Neural cell (in vitro differentiated cells): ENCODE data around the gene APMAP. TPM values are rescaled to one million over a fixed set of nuclear protein-coding genes. Genes with fewer than 3 reads are reported as not detected.

ENCODE experiments used
- H2AFZ ChIP-seq: fragments of 200-600, 300-800 bp; sonication (generic), shearing (Covaris generic); 2 replicates; pipeline ENCODE4 v1.6.0; 2014; ENCODE audit warnings: low read depth, mild to moderate bottlenecking, antibody characterized with exemption, low read length, moderate library complexity
- H3F3A ChIP-seq: fragments of 200-600 bp; shearing (Covaris generic); 2 replicates; pipeline ENCODE4 v1.6.1; 2016; ENCODE audit warnings: mild to moderate bottlenecking, moderate library complexity, mixed read lengths, antibody characterized with exemption, low read length; ENCODE audit not compliant: insufficient read depth, poor library complexity, severe bottlenecking
- H3K27ac ChIP-seq: fragments of 200-600, 300-800 bp; sonication (generic), shearing (Covaris generic); 2 replicates; pipeline ENCODE4 v1.5.1; 2014; ENCODE audit warnings: mild to moderate bottlenecking, low read length, moderate library complexity
- H3K27me3 ChIP-seq: fragments of 300-800, 200-600 bp; sonication (generic), shearing (Covaris generic); 2 replicates; pipeline ENCODE4 v1.6.0; 2014; ENCODE audit warnings: mild to moderate bottlenecking, low read depth, low read length, moderate library complexity; ENCODE audit not compliant: insufficient read depth
- H3K36me3 ChIP-seq: fragments of 300-800, 200-600 bp; sonication (generic), shearing (Covaris generic); 2 replicates; pipeline ENCODE4 v1.5.1; 2014; ENCODE audit warnings: mild to moderate bottlenecking, antibody characterized with exemption, low read length, moderate library complexity; ENCODE audit not compliant: insufficient read depth
- H3K4me2 ChIP-seq: fragments of 300-800, 200-600 bp; sonication (generic), shearing (Covaris generic); 2 replicates; pipeline ENCODE4 v1.6.0; 2014; ENCODE audit warnings: mild to moderate bottlenecking, low read length
- H3K4me3 ChIP-seq: fragments of 300-800, 200-600 bp; sonication (generic), shearing (Covaris generic); 2 replicates; pipeline ENCODE4 v1.5.1; 2014; ENCODE audit warnings: mild to moderate bottlenecking, low read length, moderate library complexity
- H3K79me2 ChIP-seq: fragments of 200-600 bp; shearing (Covaris generic); replicated peaks from 2 replicates; pipeline ENCODE4 v1.6.0; 2014; ENCODE audit warnings: mild to moderate bottlenecking, low read length, moderate library complexity; ENCODE audit not compliant: insufficient read depth
- H3K9ac ChIP-seq: fragments of 300-800, 200-600 bp; sonication (generic), shearing (Covaris generic); 2 replicates; pipeline ENCODE4 v1.6.1; 2016; ENCODE audit warnings: mild to moderate bottlenecking, low read length, mixed read lengths
- H3K9me2 ChIP-seq: fragments of 200-600 bp; shearing (Covaris generic); 2 replicates; pipeline ENCODE4 v1.6.1; 2016; ENCODE audit warnings: mild to moderate bottlenecking, low read length, mixed read lengths; ENCODE audit not compliant: insufficient read depth
- H3K9me3 ChIP-seq: fragments of 200-600, 300-800 bp; sonication (generic), shearing (Covaris generic); 2 replicates; pipeline ENCODE4 v1.6.1; 2016; ENCODE audit warnings: mild to moderate bottlenecking, mixed run types, low read length, moderate library complexity, mixed read lengths
- H4K20me1 ChIP-seq: fragments of 200-600 bp; shearing (Covaris generic); 2 replicates; pipeline ENCODE4 v1.6.1; 2016; ENCODE audit warnings: mild to moderate bottlenecking, mixed run types; ENCODE audit not compliant: insufficient read depth
- EP300 ChIP-seq: fragments of 450-650 bp; conservative IDR thresholded peaks from 2 replicates; pipeline ENCODE4 v1.6.1; 2014; ENCODE audit warnings: antibody characterized with exemption, mild to moderate bottlenecking, moderate library complexity; ENCODE audit not compliant: poor library complexity, severe bottlenecking
- EZH2 ChIP-seq: fragments of 200-600, 300-800 bp; shearing (Covaris generic), sonication (generic); IDR thresholded peaks from 2 replicates; pipeline ENCODE4 v1.6.1; 2014; ENCODE audit warnings: antibody characterized with exemption, low read length, borderline replicate concordance, mild to moderate bottlenecking; ENCODE audit not compliant: insufficient read depth, poor library complexity, severe bottlenecking
- MXI1 ChIP-seq: fragments of 450-650 bp; conservative IDR thresholded peaks from 2 replicates; pipeline ENCODE4 v1.6.1; 2014; ENCODE audit warnings: antibody characterized with exemption, mild to moderate bottlenecking; ENCODE audit not compliant: poor library complexity, severe bottlenecking
- POLR2AphosphoS5 ChIP-seq: IDR thresholded peaks from 2 replicates; pipeline ENCODE4 v1.6.1; 2012
- RAD21 ChIP-seq: fragments of 450-650 bp; conservative IDR thresholded peaks from 2 replicates; pipeline ENCODE4 v1.6.1; 2014; ENCODE audit warnings: antibody characterized with exemption, mild to moderate bottlenecking, moderate library complexity
- SMC3 ChIP-seq: fragments of 450-650 bp; conservative IDR thresholded peaks from 2 replicates; pipeline ENCODE4 v1.6.1; 2014; ENCODE audit warnings: antibody characterized with exemption, mild to moderate bottlenecking, moderate library complexity; ENCODE audit not compliant: poor library complexity
- TAF1 ChIP-seq: IDR thresholded peaks from 2 replicates; pipeline ENCODE4 v1.6.1; 2012; ENCODE audit warnings: low read depth
- polyA plus RNA-seq: library from polyadenylated mRNA; depleted of rRNA; stranded (reverse); fragments of >200 nt; gene quantifications from 2 replicates; pipeline ENCODE4 v1.2.3, GENCODE V29; 2014
- TF ChIP-seq, protein P1 (sequence below): IDR thresholded peaks from 2 replicates; pipeline ENCODE4 v1.6.1; 2012; ENCODE audit warnings: borderline replicate concordance
- TF ChIP-seq, protein P2 (sequence below): fragments of 450-650 bp; IDR thresholded peaks from 2 replicates; pipeline ENCODE4 v1.5.1; 2014; ENCODE audit warnings: antibody characterized with exemption, mild to moderate bottlenecking, moderate library complexity; ENCODE audit not compliant: poor library complexity, severe bottlenecking

APMAP gene
- polyA plus RNA-seq, 1 donor from 2014 or later: 140 TPM

DNA sequence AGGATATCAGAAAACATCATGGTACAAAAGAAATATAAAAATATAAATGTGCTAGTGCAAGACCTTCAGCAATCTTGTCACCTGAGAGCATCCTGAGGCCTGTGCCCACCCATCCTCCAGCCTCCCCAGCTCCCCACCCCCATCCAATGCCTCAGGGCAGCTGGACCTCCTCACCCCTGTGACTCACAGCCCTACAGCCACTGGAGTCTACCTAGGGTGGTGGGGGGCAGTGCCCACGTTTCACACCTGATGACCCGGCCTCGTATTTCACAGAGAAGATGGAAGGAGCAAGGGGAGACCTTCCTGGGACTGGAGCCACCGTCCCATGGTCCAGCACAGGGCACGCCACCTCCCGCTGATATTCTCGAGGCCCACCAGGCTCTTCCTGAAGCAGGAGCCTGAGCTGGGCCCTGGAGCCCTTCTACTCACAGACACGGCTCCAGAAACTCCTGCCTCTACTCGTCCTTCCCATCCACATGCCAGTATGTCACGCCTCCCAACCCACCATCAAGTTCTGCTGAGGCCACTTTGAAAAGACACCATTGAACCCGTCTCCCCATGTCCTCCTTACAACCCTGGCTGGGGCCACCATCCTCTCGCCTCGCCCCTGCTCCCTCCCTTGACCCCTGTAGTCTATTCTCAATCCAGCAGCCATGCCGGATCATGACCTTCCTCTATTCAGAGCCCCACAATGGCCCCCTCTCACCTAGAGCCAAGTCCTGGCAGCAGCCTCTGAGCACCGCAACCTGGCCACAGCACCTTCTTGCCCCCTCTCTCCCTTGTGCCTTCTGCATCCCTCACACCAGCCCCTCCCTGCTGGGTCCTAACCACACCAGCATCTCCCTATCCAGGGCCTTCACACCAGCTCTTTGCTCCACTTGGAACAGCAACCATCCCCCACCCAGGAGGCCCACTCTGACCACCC lies 13.3 kb downstream of the APMAP start:
- H3K79me2 ChIP-seq: peaks cover 3% of the 10 kb centered on the region
- H3K27me3 ChIP-seq: no peaks in the 10 kb centered on the region
- H3K36me3 ChIP-seq: peaks cover 18% of the 10 kb centered on the region
- H3K4me2 ChIP-seq: no peak overlapping the region
- no peak overlapping the region for H3K4me3 ChIP-seq
- peaks cover 12% of the 10 kb centered on the region for H3K9me3 ChIP-seq
- no peak overlapping the region for H2AFZ ChIP-seq
- no peaks in the 10 kb centered on the region for H4K20me1 ChIP-seq
- no peak overlapping the region for H3K9ac ChIP-seq
- no peak overlapping the region for H3K27ac ChIP-seq
- no peaks in the 10 kb centered on the region for H3F3A ChIP-seq
- no peaks in the 10 kb centered on the region for H3K9me2 ChIP-seq
- TF ChIP-seq, protein P1, sequence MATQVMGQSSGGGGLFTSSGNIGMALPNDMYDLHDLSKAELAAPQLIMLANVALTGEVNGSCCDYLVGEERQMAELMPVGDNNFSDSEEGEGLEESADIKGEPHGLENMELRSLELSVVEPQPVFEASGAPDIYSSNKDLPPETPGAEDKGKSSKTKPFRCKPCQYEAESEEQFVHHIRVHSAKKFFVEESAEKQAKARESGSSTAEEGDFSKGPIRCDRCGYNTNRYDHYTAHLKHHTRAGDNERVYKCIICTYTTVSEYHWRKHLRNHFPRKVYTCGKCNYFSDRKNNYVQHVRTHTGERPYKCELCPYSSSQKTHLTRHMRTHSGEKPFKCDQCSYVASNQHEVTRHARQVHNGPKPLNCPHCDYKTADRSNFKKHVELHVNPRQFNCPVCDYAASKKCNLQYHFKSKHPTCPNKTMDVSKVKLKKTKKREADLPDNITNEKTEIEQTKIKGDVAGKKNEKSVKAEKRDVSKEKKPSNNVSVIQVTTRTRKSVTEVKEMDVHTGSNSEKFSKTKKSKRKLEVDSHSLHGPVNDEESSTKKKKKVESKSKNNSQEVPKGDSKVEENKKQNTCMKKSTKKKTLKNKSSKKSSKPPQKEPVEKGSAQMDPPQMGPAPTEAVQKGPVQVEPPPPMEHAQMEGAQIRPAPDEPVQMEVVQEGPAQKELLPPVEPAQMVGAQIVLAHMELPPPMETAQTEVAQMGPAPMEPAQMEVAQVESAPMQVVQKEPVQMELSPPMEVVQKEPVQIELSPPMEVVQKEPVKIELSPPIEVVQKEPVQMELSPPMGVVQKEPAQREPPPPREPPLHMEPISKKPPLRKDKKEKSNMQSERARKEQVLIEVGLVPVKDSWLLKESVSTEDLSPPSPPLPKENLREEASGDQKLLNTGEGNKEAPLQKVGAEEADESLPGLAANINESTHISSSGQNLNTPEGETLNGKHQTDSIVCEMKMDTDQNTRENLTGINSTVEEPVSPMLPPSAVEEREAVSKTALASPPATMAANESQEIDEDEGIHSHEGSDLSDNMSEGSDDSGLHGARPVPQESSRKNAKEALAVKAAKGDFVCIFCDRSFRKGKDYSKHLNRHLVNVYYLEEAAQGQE: no peak
- TF ChIP-seq EP300: no peak
- TF ChIP-seq EZH2: no peak
- no peak for TF ChIP-seq TAF1
- TF ChIP-seq, protein P2, sequence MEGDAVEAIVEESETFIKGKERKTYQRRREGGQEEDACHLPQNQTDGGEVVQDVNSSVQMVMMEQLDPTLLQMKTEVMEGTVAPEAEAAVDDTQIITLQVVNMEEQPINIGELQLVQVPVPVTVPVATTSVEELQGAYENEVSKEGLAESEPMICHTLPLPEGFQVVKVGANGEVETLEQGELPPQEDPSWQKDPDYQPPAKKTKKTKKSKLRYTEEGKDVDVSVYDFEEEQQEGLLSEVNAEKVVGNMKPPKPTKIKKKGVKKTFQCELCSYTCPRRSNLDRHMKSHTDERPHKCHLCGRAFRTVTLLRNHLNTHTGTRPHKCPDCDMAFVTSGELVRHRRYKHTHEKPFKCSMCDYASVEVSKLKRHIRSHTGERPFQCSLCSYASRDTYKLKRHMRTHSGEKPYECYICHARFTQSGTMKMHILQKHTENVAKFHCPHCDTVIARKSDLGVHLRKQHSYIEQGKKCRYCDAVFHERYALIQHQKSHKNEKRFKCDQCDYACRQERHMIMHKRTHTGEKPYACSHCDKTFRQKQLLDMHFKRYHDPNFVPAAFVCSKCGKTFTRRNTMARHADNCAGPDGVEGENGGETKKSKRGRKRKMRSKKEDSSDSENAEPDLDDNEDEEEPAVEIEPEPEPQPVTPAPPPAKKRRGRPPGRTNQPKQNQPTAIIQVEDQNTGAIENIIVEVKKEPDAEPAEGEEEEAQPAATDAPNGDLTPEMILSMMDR: no peak
- TF ChIP-seq POLR2AphosphoS5: no peak
- no peak for TF ChIP-seq RAD21
- no peak for TF ChIP-seq MXI1
- TF ChIP-seq SMC3: no peak

- H3K9ac ChIP-seq: no peak overlapping the region
- no peak overlapping the region for H3K4me2 ChIP-seq
- H3K79me2 ChIP-seq: peaks cover 3% of the 10 kb centered on the region
- no peaks in the 10 kb centered on the region for H3K9me2 ChIP-seq
- H3K27ac ChIP-seq: no peak overlapping the region
- no peak overlapping the region for H2AFZ ChIP-seq
- H3K4me3 ChIP-seq: no peak overlapping the region
- H3K9me3 ChIP-seq: peaks cover 12% of the 10 kb centered on the region
- H3F3A ChIP-seq: no peaks in the 10 kb centered on the region
- peaks cover 18% of the 10 kb centered on the region for H3K36me3 ChIP-seq
- no peaks in the 10 kb centered on the region for H4K20me1 ChIP-seq
- TF ChIP-seq POLR2AphosphoS5 (no peak), EZH2 (no peak), EP300 (no peak), RAD21 (no peak), SMC3 (no peak), TAF1 (no peak), MXI1 (no peak)
- TF ChIP-seq, protein P2: no peak
- TF ChIP-seq, protein P1: no peak
- no peaks in the 10 kb centered on the region for H3K27me3 ChIP-seq
These were observed 14.0 kb downstream of the APMAP start for GRCh38 chr20:24978513-24978912.
